Measurements from ENCODE around the gene MEPCE.
A peak's percentile ranks its signal among the peaks of the same experiment; 100 is the strongest.
"Not testable (repeated sequence)": the region's sequence is repeated elsewhere in the genome, so short reads cannot be mapped to it uniquely, and the experiment has no call there.

MEPCE gene, protein sequence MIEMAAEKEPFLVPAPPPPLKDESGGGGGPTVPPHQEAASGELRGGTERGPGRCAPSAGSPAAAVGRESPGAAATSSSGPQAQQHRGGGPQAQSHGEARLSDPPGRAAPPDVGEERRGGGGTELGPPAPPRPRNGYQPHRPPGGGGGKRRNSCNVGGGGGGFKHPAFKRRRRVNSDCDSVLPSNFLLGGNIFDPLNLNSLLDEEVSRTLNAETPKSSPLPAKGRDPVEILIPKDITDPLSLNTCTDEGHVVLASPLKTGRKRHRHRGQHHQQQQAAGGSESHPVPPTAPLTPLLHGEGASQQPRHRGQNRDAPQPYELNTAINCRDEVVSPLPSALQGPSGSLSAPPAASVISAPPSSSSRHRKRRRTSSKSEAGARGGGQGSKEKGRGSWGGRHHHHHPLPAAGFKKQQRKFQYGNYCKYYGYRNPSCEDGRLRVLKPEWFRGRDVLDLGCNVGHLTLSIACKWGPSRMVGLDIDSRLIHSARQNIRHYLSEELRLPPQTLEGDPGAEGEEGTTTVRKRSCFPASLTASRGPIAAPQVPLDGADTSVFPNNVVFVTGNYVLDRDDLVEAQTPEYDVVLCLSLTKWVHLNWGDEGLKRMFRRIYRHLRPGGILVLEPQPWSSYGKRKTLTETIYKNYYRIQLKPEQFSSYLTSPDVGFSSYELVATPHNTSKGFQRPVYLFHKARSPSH

DNA sequence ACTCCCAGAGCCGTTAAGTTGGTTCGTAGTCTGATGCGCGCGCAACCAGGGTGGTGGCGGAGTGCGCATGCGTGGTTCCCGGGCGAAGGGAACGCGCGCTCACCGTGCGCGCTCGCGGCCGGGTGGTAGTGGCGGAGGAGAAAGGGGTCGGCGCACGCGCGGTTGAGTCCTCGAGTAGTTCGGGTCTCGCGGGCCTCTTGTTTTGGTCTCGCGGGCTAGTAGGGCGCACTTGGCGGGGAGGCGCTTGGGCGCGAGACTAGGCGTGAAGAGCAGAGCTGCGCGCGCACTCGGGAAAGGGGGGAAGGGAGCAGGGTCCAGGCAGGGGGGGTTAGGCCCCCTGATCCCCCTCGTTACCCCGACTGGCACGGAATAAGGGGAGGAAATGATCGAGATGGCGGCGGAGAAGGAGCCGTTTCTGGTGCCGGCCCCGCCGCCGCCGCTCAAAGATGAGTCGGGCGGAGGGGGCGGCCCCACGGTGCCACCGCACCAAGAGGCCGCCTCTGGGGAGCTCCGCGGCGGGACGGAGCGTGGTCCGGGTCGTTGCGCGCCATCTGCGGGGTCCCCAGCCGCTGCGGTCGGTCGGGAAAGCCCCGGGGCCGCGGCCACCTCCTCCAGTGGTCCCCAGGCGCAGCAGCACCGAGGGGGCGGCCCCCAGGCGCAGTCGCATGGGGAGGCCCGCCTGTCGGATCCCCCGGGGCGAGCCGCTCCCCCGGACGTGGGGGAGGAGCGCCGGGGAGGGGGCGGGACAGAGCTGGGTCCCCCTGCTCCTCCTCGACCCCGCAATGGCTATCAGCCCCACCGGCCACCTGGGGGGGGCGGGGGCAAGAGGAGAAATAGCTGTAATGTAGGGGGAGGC lies at the start of gene MEPCE:
TSS of gene MEPCE (plus strand) at position 195 of the 856 bp plus-strand sequence. CDS start at position 383, 188 bp downstream.
- peak; percentile 84 for DNase-seq (ENCODE audit: low read depth)
- TF ChIP-seq, protein P1, sequence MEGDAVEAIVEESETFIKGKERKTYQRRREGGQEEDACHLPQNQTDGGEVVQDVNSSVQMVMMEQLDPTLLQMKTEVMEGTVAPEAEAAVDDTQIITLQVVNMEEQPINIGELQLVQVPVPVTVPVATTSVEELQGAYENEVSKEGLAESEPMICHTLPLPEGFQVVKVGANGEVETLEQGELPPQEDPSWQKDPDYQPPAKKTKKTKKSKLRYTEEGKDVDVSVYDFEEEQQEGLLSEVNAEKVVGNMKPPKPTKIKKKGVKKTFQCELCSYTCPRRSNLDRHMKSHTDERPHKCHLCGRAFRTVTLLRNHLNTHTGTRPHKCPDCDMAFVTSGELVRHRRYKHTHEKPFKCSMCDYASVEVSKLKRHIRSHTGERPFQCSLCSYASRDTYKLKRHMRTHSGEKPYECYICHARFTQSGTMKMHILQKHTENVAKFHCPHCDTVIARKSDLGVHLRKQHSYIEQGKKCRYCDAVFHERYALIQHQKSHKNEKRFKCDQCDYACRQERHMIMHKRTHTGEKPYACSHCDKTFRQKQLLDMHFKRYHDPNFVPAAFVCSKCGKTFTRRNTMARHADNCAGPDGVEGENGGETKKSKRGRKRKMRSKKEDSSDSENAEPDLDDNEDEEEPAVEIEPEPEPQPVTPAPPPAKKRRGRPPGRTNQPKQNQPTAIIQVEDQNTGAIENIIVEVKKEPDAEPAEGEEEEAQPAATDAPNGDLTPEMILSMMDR (IDR thresholded peaks at IDR 0.05; ENCODE audit: low read depth, low read length, missing control alignments) = no peak

DNA sequence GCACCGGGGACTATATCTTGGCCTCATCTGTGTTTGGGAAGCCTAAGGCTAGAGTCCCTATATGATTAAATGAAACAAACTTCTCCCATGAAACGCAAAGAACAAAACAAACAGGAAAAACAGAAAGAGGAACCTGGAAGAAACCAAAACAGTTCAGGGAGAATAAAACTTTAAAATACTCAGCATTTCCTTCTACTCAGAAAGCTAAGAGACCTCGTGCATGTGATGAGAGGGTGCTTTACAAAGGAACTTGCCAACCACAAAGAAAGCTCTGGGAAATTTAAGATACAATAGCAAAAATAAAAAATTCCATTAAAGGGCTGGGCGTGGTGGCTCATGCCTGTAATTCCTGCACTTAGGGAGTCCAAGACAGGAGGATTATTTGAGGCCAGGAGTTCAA lies 49.4 kb upstream of the MEPCE start:
- TF ChIP-seq, protein P1 (IDR thresholded peaks at IDR 0.05; ENCODE audit: low read depth, low read length, missing control alignments) = no peak
- no peak overlapping the region for H3K4me3 ChIP-seq (ENCODE audit: low read depth, low read length)
- no peak for DNase-seq (ENCODE audit: low read depth)

More for the DNA sequence above, at the start of gene MEPCE:
- peak within 1 kb of the TSS; percentile 94 for H3K4me3 ChIP-seq (ENCODE audit: low read depth, low read length)

DNA sequence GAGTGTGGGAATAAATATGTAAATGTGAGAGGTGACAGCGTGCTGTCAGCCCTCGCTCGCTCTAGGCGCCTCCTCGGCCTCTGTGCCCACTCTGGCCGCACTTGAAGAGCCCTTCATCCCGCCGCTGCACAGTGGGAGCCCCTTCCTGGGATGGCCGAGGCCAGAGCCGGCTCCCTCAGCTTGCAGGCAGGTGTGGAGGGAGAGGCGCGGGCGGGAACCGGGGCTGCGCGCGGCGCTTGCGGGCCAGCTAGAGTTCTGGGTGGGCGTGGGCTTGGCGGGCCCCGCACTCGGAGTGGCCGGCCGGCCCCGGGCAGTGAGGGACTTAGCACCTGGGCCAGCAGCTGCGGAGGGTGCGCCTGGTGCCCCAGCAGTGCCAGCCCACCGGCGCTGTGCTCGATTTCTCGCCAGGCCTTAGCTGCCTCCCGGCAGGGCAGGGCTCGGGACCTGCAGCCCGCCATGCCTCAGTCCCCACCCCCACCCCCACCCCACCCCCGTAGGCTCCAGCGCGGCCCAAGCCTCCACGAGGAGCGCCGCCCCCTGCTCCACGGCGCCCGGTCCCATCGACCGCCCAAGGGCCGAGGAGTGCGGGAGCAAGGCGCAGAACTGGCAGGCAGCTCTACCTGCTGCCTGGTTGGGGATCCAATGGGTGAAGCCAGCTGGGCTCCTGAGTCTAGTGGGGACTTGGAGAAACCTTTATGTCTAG lies 47.9 kb upstream of the MEPCE start:
- H3K4me3 ChIP-seq (ENCODE audit: low read depth, low read length); DNase-seq (ENCODE audit: low read depth): not testable (repeated sequence)

DNA sequence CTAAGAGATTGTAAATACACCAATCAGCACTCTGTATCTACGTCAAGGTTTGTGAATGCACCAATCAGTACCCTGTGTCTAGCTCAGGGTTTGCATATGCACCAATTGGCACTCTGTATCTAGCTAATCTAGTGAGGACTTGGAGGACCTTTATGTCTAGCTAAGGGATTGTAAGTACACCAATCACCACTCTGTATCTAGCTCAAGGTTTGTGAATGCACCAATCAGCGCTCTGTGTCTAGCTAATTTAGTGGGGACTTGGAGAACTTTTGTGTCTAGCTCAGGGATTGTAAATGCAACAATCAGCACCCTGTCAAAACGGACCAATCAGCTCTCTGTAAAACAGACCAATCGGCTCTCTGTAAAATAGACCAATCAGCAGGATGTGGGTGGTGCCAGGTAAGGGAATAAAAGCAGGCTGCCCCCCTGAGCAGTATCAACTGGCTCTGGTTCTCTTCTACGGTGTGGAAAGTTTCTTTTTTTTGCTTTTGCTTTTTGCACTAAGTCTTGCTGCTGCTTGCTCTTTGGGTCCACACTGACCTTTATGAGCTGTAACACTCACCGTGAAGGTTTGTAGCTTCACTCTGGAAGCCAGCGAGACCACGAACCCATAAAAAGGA lies 47.3 kb upstream of the MEPCE start:
- DNase-seq (ENCODE audit: low read depth); H3K4me3 ChIP-seq (ENCODE audit: low read depth, low read length): not testable (repeated sequence)

DNA sequence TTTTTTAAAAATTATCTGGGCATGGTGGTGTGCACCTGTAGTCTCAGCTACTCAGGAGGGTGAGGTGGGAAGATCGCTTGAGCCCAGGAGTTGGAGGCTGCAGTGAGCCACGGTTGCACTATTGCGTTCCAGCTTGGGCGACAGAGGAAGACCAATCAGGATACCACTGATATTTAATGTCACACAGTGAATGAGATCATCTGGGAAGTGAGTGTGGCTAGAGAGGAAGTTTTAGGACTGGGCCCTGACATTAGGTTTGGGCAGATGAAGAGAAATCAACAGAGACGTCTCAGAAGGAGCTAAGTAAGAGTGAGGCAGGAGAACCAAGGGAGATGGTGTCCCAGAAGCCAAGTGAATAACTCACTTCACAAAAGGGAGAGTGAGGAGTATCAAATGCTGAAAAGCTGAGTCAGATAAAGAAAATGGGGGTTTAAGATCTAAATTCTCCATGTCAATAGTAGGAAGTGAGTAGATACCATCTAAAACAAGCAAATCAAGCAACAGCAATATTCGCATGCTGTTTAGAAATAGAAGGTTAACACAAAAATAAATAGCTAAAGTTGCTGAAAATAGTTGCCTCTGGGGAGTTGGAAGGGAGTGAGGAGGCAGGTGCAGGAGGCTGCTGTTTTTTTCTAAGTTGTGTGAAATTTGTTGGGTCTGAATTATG lies 44.9 kb upstream of the MEPCE start:
- no peak for DNase-seq (ENCODE audit: low read depth)
- H3K4me3 ChIP-seq (ENCODE audit: low read depth, low read length) = no peak overlapping the region
- TF ChIP-seq, protein P1 (IDR thresholded peaks at IDR 0.05; ENCODE audit: low read depth, low read length, missing control alignments) = no peak

DNA sequence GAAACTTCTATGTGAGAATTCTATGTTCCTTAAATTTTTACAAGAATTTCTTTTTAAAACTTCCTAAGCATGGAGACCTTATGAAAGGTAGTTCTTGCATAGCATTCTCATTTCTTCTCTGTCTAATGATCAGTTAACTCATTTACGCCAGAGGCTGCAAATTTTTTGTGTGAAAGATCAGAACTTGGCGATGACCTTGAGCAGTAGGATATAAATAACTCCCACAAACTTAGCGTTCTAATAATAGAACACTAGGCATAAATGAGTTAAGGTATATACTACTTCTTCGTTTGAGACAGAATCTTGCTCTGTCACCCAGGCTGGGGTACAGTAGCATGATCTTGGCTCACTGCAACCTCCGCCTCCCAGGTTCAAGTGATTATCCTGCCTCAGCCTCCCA lies 42.7 kb upstream of the MEPCE start:
- DNase-seq (ENCODE audit: low read depth) = no peak
- TF ChIP-seq, protein P1 (IDR thresholded peaks at IDR 0.05; ENCODE audit: low read depth, low read length, missing control alignments) = no peak

DNA sequence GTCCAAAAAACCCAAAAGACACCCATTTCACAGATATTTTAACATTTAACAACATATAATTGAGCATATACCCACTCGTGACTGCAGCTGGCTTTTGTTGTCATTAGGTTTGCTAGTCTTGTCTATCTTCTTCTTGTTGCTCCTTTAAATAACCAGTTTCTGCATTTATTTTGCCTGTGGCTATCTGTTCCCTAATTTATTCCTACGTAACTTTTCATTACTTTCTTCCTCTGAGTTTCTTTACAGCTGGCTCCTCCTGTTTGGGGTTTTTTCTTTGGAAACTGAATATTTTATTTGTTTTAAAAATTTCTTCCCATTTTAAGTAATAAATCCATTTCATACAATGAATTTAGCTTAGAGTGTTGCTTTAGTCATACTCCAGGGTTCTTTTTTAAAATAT lies 41.9 kb upstream of the MEPCE start:
- no peak for DNase-seq (ENCODE audit: low read depth)
- H3K4me3 ChIP-seq (ENCODE audit: low read depth, low read length) = no peak overlapping the region
- TF ChIP-seq, protein P1 (IDR thresholded peaks at IDR 0.05; ENCODE audit: low read depth, low read length, missing control alignments) = no peak

More for the DNA sequence above, 42.7 kb upstream of the MEPCE start:
- H3K4me3 ChIP-seq (ENCODE audit: low read depth, low read length) = no peak overlapping the region
